Osteoblast (primary cell): ENCODE data around the gene SPRY1. TPM values are rescaled to one million over a fixed set of nuclear protein-coding genes. Genes with fewer than 3 reads are reported as not detected.

Experiments used
- DNase-seq: peaks from one replicate; pipeline ENCODE4 v3.0.0; 2011; ENCODE audit warnings: low spot score, mixed read lengths; ENCODE audit not compliant: insufficient read length; ENCODE audit errors: missing footprints
- H2AFZ ChIP-seq: 2 replicates; pipeline ENCODE4 v1.6.0; 2011; ENCODE audit warnings: mild to moderate bottlenecking, low read length
- H3K27ac ChIP-seq: 2 replicates; pipeline ENCODE4 v1.5.1; 2011; ENCODE audit warnings: mild to moderate bottlenecking, low read depth, low read length, moderate library complexity
- H3K27me3 ChIP-seq: 2 replicates; pipeline ENCODE4 v1.6.0; 2012; ENCODE audit warnings: mild to moderate bottlenecking, control low read depth, inconsistent platforms, low read length, moderate library complexity; ENCODE audit not compliant: insufficient read depth
- H3K36me3 ChIP-seq: 2 replicates; pipeline ENCODE4 v1.5.1; 2011; ENCODE audit warnings: mild to moderate bottlenecking, low read length, control low read depth, moderate library complexity; ENCODE audit not compliant: insufficient read depth
- H3K4me1 ChIP-seq: 2 replicates; pipeline ENCODE4 v1.5.1; 2011; ENCODE audit warnings: mild to moderate bottlenecking, low read length, control low read depth, moderate library complexity; ENCODE audit not compliant: insufficient read depth
- H3K4me2 ChIP-seq: 2 replicates; pipeline ENCODE4 v1.6.0; 2011; ENCODE audit warnings: mild to moderate bottlenecking, low read length; ENCODE audit not compliant: insufficient read depth
- H3K4me3 ChIP-seq: fragments of 200-600 bp; sonication (generic); 3 replicates; pipeline ENCODE4 v1.5.1; 2012; ENCODE audit warnings: mild to moderate bottlenecking, low read length, inconsistent platforms; ENCODE audit not compliant: insufficient read depth
- H3K79me2 ChIP-seq: 2 replicates; pipeline ENCODE4 v1.6.0; 2012; ENCODE audit warnings: mild to moderate bottlenecking, low read length, control low read depth, inconsistent platforms; ENCODE audit not compliant: insufficient read depth
- H3K9me3 ChIP-seq: 2 replicates; pipeline ENCODE4 v1.5.1; 2011; ENCODE audit warnings: low read depth, low read length, control low read depth
- H4K20me1 ChIP-seq: 2 replicates; pipeline ENCODE4 v1.6.0; 2012; ENCODE audit warnings: mild to moderate bottlenecking, low read length, control low read depth; ENCODE audit not compliant: insufficient read depth
- CTCF ChIP-seq: IDR thresholded peaks from 2 replicates; pipeline ENCODE4 v1.5.1; 2011; ENCODE audit warnings: mild to moderate bottlenecking, low read depth, low read length, moderate library complexity; ENCODE audit errors: extremely low read depth
- total RNA-seq: library from RNA; depleted of rRNA; stranded (reverse); fragments of >200 nt; gene quantifications from 2 replicates; pipeline ENCODE4 v1.2.3, GENCODE V29; 2012

The SPRY1 gene
- total RNA-seq, 1 donor: 5.1 TPM

DNA sequence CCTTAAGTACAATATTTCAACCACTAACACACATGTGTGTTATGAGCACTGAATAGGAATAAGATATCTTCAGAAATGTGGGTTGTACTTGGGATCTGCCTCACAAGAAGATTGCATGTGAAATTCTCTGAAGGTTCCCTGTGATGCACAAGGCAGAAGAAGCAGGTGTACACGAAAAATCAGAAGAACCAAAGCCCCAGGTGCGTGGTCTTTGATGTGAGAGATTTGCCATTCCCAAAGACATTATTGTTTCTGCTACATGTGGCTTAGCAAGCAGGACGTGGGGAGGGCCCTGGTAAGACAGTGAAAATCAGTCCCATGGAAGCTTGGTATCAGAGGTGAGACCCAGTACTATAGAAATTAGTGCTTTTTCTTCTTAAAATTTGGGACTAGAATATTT lies 13.0 kb upstream of the SPRY1 start:
- H2AFZ ChIP-seq: no peak overlapping the region
- no peaks in the 10 kb centered on the region for H4K20me1 ChIP-seq

DNA sequence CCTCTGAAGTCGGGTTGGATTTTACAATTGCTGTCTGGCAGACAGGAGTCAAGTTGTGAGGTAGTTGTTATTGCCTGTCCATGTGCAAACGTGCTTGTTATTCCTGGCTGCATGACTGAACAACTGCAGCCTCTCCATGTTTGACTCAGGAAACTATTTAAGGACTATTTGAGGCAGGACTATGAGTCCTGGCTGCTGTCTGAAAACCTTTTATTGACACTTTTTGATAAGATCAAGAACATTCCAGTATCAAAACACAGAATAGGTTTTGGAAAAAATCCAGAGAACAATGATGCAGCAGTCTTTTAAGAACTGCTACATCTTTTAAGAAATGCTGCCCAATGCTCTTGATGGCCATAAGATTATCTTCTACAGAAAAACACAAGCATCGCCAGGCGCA lies 10.0 kb upstream of the SPRY1 start:
- Histone ChIP-seq H3K4me1 (no peaks in the 10 kb centered on the region), H4K20me1 (no peaks in the 10 kb centered on the region), H3K27me3 (no peaks in the 10 kb centered on the region), H3K79me2 (no peaks in the 10 kb centered on the region), H3K4me3 (no peak overlapping the region), H3K9me3 (no peaks in the 10 kb centered on the region), H3K4me2 (no peak overlapping the region), H3K36me3 (no peaks in the 10 kb centered on the region), H3K27ac (no peak overlapping the region), H2AFZ (no peak overlapping the region)
- DNase-seq: no peak
- no peak for TF ChIP-seq CTCF

More for the DNA sequence above, 13.0 kb upstream of the SPRY1 start:
- Histone ChIP-seq H3K79me2 (no peaks in the 10 kb centered on the region), H3K27me3 (peaks cover 4% of the 10 kb centered on the region), H3K36me3 (no peaks in the 10 kb centered on the region), H3K4me1 (no peaks in the 10 kb centered on the region), H3K9me3 (no peaks in the 10 kb centered on the region), H3K4me2 (no peak overlapping the region), H3K4me3 (no peak overlapping the region), H3K27ac (no peak overlapping the region)
- TF ChIP-seq CTCF: no peak
- DNase-seq: no peak

GRCh38 chr4:123390846-123391456 lies 5.6 kb upstream of the SPRY1 start:
- peak; percentile 54 for TF ChIP-seq CTCF
- peaks cover 5% of the 10 kb centered on the region for H3K27me3 ChIP-seq
- no peak overlapping the region for H3K4me3 ChIP-seq
- no peaks in the 10 kb centered on the region for H3K9me3 ChIP-seq
- H2AFZ ChIP-seq: no peak overlapping the region
- no peak for DNase-seq
- no peaks in the 10 kb centered on the region for H3K79me2 ChIP-seq
- H3K27ac ChIP-seq: no peak overlapping the region
- H3K36me3 ChIP-seq: no peaks in the 10 kb centered on the region
- H4K20me1 ChIP-seq: no peaks in the 10 kb centered on the region
- H3K4me1 ChIP-seq: no peaks in the 10 kb centered on the region
- H3K4me2 ChIP-seq: no peak overlapping the region

GRCh38 chr4:123393721-123394120 lies 2.9 kb upstream of the SPRY1 start:
- H4K20me1 ChIP-seq: no peaks in the 10 kb centered on the region
- H3K4me2 ChIP-seq: no peak overlapping the region
- no peak for DNase-seq
- no peaks in the 10 kb centered on the region for H3K9me3 ChIP-seq
- no peaks in the 10 kb centered on the region for H3K36me3 ChIP-seq
- no peak overlapping the region for H2AFZ ChIP-seq
- no peaks in the 10 kb centered on the region for H3K79me2 ChIP-seq
- H3K27me3 ChIP-seq: peaks cover 10% of the 10 kb centered on the region
- H3K4me3 ChIP-seq: no peak overlapping the region
- TF ChIP-seq CTCF: no peak
- peaks cover 13% of the 10 kb centered on the region for H3K4me1 ChIP-seq
- H3K27ac ChIP-seq: no peak overlapping the region
